Measurements from ENCODE around the gene RRAS. TPM values are rescaled to one million over a fixed set of nuclear protein-coding genes. Genes with fewer than 3 reads are reported as not detected.

The RRAS gene
- total RNA-seq, 4 donors from 2014 or later, result 6.3 to 40.8 (median 12.8) TPM

DNA sequence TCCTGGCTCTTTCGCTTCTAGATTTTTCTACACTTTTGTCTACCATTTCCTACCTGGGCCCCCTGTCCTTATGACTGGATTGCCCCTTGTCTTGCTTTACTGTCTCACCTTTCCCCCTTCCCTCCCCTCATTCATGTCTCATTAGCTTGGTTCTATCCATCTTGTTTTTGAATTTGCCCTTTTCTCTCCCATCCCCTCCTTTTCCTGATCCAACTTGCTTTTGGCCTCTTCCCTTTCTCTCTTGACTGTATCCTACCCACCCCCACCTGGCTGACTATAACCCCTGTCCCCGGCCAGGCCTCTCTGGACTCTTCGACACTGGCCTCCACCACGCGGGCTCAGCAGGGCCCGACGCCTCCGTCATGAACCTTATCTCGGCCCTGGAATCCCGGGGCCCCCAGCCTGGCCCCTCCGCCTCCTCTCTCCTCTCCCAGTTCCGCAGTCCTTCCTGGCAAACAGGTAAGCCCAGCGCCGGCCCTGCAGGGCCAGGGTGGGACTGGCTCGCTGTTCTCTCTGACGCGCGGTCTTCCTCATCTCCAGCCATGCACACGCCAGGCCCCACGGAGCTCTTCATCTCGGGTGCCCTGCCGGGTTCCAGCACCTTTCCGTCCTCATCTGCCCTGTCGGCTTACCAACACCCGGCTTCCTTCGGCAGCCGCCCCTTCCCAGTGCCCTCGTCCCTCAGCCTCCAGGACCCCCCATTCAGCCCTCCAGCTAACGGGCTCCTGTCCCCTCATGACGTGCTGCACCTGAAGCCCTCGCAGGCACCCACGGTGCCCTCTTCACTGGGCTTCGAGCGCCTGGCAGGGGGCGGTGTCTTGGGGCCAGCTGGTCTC is 45.6 kb downstream of the RRAS start:
- Histone ChIP-seq H3K36me3 (peaks cover 37 to 55% (median 38%) of the 10 kb centered on the region in 3 donors), H3K4me1 (peaks cover 15 to 56% (median 21%) of the 10 kb centered on the region in 3 donors), H3K9me3 (no peaks in the 10 kb centered on the region), H3K27ac (peak overlapping the region in 3 of 4 donors; percentile 86 to 97 (median 95)), H3K4me3 (no peak overlapping the region), H3K27me3 (no peaks in the 10 kb centered on the region)
- WGBS, 2 donors, result 91 to 93% methylated on average over 32 to 33 of the region's 35 CpGs
- intact Hi-C loops (cut with DNase I), result no loop called here
- no peak for TF ChIP-seq POLR2A (IDR thresholded peaks at IDR 0.05)
- DNase-seq, result no peak

- peak; percentile 37 for DNase-seq
- H3K27ac ChIP-seq, result peak overlapping the region; percentile 86 to 97 (median 94)
- no peaks in the 10 kb centered on the region for H3K9me3 ChIP-seq
- TF ChIP-seq POLR2A (IDR thresholded peaks at IDR 0.05), result no peak
- TF ChIP-seq, protein P1, sequence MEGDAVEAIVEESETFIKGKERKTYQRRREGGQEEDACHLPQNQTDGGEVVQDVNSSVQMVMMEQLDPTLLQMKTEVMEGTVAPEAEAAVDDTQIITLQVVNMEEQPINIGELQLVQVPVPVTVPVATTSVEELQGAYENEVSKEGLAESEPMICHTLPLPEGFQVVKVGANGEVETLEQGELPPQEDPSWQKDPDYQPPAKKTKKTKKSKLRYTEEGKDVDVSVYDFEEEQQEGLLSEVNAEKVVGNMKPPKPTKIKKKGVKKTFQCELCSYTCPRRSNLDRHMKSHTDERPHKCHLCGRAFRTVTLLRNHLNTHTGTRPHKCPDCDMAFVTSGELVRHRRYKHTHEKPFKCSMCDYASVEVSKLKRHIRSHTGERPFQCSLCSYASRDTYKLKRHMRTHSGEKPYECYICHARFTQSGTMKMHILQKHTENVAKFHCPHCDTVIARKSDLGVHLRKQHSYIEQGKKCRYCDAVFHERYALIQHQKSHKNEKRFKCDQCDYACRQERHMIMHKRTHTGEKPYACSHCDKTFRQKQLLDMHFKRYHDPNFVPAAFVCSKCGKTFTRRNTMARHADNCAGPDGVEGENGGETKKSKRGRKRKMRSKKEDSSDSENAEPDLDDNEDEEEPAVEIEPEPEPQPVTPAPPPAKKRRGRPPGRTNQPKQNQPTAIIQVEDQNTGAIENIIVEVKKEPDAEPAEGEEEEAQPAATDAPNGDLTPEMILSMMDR (IDR thresholded peaks at IDR 0.05), result no peak
- H3K36me3 ChIP-seq, result peaks cover 35 to 46% (median 35%) of the 10 kb centered on the region in 3 donors
- peaks cover 15 to 56% (median 21%) of the 10 kb centered on the region in 3 donors for H3K4me1 ChIP-seq
- no peaks in the 10 kb centered on the region for H3K27me3 ChIP-seq
- intact Hi-C loops (cut with DNase I), result no loop called here
- 10 to 11% methylated on average over 12 to 14 of the region's 27 CpGs for WGBS, 2 donors
- peak overlapping the region; percentile 85 to 95 (median 88) for H3K4me3 ChIP-seq
These were observed 46.5 kb downstream of the RRAS start for GRCh38 chr19:49593233-49594113.

GRCh38 chr19:49592486-49593232 is 47.3 kb downstream of the RRAS start:
- TF ChIP-seq, protein P1 (IDR thresholded peaks at IDR 0.05), result no peak
- TF ChIP-seq POLR2A (IDR thresholded peaks at IDR 0.05), result no peak
- Histone ChIP-seq H3K27ac (peak overlapping the region; percentile 86 to 97 (median 94)), H3K9me3 (no peaks in the 10 kb centered on the region), H3K36me3 (peaks cover 33 to 38% (median 33%) of the 10 kb centered on the region in 3 donors), H3K4me3 (peak overlapping the region; percentile 85 to 95 (median 88)), H3K4me1 (peaks cover 15 to 56% (median 21%) of the 10 kb centered on the region in 3 donors), H3K27me3 (no peaks in the 10 kb centered on the region)
- intact Hi-C loops (cut with DNase I), result no loop called here
- WGBS, 2 donors, result 4 to 5% methylated on average over 23 to 24 of the region's 28 CpGs
- no peak for DNase-seq

GRCh38 chr19:49591731-49592485 is 48.0 kb downstream of the RRAS start:
- intact Hi-C loops (cut with DNase I), result no loop called here
- H3K36me3 ChIP-seq, result peaks cover 25 to 31% (median 27%) of the 10 kb centered on the region in 3 donors
- WGBS, 2 donors, result 0 to 2% methylated on average over 8 to 9 of the region's 51 CpGs
- no peaks in the 10 kb centered on the region for H3K9me3 ChIP-seq
- TF ChIP-seq, protein P1 (IDR thresholded peaks at IDR 0.05), result peak in 1 of 6 experiments; percentile 4
- no peak for TF ChIP-seq POLR2A (IDR thresholded peaks at IDR 0.05)
- H3K27me3 ChIP-seq, result no peaks in the 10 kb centered on the region
- peak overlapping the region; percentile 86 to 97 (median 94) for H3K27ac ChIP-seq
- no peak for DNase-seq
- peaks cover 15 to 56% (median 21%) of the 10 kb centered on the region in 3 donors for H3K4me1 ChIP-seq
- peak overlapping the region; percentile 85 to 95 (median 88) for H3K4me3 ChIP-seq

All from esophagus squamous epithelium (tissue), 5 donors.